Raji (cell line): ENCODE results near the gene VANGL2.

Experiments
- POLR2A ChIP-seq: IDR thresholded peaks from 2 replicates; pipeline ENCODE4 v1.6.1; 2011; ENCODE audit warnings: low read depth, low read length, control low read depth; ENCODE audit not compliant: insufficient read depth

VANGL2 gene

GRCh38 chr1:160410406-160411005, 10.1 kb downstream of the VANGL2 start:
- TF ChIP-seq POLR2A: no peak

DNA sequence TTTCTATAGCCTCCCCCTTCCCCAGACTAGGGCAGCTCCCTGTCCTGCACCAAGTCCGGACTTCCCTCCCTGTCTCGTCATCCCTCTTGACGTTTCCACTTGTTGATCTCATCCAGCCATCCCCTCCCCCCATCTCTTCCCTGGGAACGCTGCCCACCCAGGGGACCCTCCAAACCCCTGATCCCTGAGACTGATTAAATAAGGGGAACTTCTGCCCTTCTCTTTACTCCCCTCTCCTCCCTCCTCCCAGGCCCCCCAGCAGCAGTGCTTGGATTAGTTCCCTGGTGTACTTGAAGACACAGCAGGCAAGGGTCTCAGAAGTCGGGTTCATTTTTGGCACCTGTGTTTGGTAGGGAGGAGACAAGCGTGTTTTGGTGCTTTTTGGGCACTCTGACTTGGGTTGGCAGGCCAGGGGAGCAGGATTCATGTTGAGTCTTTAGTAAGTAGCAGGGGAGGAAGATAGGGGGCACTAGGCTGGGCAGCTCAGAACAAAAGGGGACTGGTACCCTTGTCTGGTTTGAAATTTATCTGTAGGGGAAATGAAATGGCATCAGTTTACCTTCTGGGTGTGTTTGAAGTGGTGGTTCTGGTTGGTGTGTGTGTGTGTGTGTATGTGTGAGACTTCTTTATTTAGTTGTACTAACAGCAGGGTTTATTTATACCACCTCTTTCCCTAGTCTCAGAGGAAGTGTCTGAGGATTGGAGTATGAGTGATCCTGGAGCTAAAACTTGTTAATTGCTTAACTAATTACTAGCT, 11.1 kb downstream of the VANGL2 start:
- TF ChIP-seq POLR2A: no peak

- TF ChIP-seq POLR2A: no peak
Measured at GRCh38 chr1:160412028-160412362, 11.6 kb downstream of the VANGL2 start.

GRCh38 chr1:160413716-160414115, 13.4 kb downstream of the VANGL2 start:
- TF ChIP-seq POLR2A: no peak

- no peak for TF ChIP-seq POLR2A
Measured at GRCh38 chr1:160414881-160415280, 14.5 kb downstream of the VANGL2 start.

DNA sequence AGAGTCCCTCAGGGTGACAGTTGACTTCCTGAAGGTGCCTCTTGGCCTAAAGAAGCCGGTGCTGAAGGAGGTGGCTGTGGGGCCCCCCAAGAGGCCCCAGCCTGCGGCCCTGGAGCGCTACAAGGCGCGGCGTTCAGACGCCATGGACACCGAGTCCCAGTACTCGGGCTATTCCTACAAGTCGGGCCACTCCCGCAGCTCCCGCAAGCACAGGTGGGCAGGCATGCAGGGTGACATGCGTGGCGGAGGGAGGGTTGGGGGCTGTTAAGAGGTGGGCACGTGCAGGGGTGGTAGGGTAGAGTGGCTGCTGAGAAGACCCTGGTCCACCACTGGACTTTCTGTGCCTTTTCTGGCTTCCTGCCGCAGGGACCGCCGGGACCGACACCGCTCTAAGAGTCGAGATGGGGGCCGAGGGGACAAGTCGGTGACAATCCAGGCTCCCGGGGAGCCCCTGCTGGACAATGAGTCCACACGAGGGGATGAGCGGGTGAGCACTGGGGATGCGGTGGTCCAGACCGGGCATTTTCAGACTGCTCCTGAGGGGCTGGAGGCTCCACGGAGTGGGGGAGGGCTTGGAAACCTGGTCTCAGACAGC, 15.4 kb downstream of the VANGL2 start:
- no peak for TF ChIP-seq POLR2A

DNA sequence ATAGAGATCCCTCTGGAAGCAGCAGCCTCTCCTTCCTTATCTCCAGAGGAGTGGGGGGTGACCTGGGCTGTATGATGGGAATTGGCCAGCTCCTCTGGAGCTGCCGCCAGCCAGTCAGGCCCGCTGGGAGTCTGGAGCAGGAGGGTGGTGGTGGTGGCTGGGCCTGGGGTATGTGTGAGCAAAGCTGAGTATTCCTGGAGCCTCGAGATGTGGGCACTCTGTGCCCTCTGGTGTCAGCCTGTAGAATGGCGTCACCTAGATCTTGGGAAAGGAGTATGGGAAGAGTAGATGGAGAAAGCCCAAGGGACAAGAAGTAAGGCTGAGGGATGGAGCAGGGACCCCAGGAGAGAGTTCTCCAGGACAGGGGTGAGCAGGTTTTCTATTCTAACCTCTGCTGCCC, 16.0 kb downstream of the VANGL2 start:
- no peak for TF ChIP-seq POLR2A

DNA sequence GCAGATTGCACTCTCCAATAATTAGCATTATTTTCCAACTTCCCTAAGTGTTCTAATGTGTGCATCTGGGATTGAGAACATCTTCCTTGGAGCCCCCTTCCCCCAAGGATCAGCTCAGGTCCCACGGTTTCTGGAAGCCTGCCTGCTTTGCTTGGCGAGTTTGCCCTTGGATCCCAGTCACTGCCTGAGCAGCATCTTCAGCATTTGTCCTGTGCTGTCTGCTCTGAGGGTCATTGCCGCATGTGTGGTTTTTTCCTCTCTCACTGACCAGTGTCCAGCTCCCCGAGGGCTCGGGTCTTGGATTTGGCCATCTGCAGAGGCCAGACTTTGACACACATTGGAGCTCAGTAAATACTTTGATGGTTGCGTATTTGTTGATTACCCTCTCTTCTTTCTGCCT, 18.1 kb downstream of the VANGL2 start:
- no peak for TF ChIP-seq POLR2A

GRCh38 chr1:160419150-160419837, 18.9 kb downstream of the VANGL2 start:
- TF ChIP-seq POLR2A: no peak

DNA sequence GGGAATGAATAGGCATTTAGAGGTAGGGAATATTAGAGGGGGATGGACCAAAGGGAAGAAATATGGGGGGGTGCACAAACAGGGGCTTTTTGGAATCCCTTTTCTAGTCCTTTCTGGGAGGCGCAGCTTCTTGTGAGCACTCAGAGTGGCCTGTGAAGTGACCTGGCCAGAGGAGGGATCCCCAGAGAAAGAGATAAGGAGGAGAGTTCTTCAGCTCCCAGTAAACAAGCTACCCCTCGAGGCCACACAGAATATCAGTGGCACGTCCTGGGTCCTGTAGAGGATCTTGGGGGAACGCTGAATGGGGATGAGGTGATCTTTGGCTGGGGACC, 19.4 kb downstream of the VANGL2 start:
- TF ChIP-seq POLR2A: no peak

DNA sequence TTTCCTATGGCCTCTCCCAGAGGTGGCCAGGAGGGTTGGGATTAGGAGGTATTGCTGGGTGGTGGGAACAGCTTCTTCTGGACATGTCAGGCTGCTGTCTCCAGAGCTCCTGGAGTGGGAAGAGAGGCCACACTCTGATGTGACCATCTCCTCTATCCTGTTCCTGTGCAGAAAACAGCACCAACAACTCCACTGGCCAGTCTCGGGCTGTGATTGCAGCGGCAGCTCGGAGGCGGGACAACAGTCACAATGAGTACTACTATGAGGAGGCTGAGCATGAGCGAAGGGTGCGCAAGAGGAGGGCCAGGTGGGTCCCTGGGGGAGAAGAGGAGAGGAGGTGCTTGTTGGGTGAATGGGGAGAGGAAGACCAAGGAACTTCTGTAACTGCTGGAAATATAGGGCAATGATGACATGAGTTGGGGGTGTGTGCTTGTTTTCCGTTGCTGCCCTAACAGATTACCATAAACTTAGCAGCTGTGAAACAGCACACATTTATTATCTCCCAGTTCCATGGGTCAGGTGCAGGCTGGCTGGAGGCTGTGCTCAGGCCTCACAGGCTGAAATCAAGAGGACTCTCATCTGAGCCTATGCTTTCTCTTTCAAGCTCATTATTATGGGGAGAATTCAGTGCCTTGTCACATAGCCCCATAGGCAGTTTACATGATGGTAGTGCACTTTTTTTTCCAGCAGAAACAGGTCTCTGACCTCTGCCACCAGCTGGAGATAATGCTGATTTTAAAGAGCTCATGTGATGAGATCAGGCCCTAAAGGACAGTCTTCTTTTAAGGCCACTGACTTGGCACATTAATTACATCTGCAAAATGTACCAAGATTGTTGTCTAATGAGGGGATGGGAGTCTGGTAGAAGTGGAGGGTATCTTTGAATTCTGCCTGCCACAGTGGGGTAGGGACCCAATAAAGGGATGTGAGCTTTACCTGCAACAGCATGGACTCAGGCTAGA, 20.8 kb downstream of the VANGL2 start:
- no peak for TF ChIP-seq POLR2A

DNA sequence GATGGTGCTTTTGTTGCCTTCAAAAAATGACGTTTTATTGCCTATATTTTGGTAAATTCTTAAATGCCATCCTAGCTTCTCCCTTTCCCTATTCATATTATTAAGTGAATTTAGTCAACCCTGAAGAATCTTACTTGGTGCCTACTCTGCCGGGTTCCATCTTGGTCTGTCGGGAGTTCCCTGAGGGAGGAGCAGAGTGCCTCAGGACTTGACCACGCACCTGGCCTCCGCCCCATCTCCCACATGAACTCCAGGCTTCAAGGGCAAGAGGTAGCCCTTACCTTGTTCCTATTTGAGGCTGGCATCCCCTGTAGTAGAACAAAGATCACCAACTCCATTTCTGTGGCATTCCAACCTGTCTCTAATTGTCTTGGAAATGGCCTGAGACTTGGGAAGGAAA, 21.5 kb downstream of the VANGL2 start:
- TF ChIP-seq POLR2A: no peak

DNA sequence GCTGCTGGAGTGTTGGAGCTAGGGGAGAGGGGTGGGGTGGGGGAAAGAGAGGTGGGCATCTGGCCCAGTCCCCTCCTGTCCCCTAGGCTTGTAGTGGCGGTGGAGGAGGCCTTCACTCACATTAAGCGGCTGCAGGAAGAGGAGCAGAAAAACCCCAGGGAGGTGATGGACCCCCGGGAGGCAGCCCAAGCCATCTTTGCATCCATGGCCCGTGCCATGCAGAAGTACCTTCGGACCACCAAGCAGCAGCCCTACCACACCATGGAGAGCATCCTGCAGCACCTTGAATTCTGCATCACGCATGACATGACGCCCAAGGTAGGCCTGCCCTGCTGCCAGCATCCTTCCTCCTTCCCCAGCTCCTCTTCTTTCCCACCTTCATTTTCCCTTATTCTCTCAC, 23.6 kb downstream of the VANGL2 start:
- no peak for TF ChIP-seq POLR2A

- no peak for TF ChIP-seq POLR2A
Measured at GRCh38 chr1:160425847-160426246, 25.5 kb downstream of the VANGL2 start.

DNA sequence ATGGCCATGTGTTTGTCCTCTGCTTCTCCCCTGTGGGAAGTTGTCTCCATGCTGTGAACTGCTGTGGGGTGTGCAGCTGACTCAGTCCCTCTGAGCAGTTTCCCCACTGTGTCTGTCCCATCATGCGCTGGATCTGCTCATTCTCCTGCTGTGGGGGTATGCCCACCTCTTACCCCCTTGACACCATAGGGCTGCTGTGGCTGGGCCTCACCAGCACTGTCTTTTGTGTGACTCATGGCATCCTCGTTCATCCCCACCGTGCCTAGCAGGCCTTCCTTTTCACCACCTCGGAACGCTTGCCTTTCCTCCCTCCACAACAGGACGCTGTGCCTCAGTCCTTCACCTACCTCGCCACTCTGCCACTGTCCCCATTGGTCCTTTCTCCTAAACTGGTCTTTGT, 27.3 kb downstream of the VANGL2 start:
- no peak for TF ChIP-seq POLR2A
